ENCODE data around the gene TP53I11.

The TP53I11 gene

DNA sequence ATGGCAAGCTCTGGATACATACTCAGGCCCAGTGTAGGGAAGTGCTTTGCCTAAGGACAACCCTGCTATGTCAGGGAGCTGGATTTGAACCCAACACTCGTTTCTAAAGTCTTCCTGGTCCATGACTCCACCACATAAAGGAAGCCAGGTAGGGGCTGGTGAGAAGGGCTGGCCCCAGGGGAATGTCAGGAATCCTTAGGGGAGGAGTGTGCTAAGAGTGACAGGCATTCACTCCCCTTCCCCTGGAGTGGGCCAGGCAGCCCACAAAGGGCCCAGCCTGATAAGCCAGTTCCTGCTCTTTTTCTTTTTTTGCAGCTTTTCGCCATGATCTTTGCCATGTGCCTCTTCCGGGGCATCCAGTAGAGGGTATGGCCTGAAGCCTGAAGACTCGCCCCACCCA is 21.9 kb downstream of the TP53I11 start:
- no peak for TF ChIP-seq BACH2 (CRISPR knock-in tag; IDR thresholded peaks at IDR 0.05; ENCODE audit: borderline replicate concordance)
- TF ChIP-seq OSR1 (CRISPR knock-in tag; IDR thresholded peaks at IDR 0.05) = no peak
- no peak for TF ChIP-seq GLIS3 (CRISPR knock-in tag; IDR thresholded peaks at IDR 0.05)
- TF ChIP-seq, protein P1, sequence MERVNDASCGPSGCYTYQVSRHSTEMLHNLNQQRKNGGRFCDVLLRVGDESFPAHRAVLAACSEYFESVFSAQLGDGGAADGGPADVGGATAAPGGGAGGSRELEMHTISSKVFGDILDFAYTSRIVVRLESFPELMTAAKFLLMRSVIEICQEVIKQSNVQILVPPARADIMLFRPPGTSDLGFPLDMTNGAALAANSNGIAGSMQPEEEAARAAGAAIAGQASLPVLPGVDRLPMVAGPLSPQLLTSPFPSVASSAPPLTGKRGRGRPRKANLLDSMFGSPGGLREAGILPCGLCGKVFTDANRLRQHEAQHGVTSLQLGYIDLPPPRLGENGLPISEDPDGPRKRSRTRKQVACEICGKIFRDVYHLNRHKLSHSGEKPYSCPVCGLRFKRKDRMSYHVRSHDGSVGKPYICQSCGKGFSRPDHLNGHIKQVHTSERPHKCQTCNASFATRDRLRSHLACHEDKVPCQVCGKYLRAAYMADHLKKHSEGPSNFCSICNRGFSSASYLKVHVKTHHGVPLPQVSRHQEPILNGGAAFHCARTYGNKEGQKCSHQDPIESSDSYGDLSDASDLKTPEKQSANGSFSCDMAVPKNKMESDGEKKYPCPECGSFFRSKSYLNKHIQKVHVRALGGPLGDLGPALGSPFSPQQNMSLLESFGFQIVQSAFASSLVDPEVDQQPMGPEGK (CRISPR knock-in tag; IDR thresholded peaks at IDR 0.05; ENCODE audit: borderline replicate concordance) = no peak
- TF ChIP-seq RARB (CRISPR knock-in tag; IDR thresholded peaks at IDR 0.05) = no peak
- TF ChIP-seq ZNF565 (CRISPR knock-in tag; conservative IDR thresholded peaks at IDR 0.05; ENCODE audit: low read depth) = no peak
- TF ChIP-seq ESRRG (CRISPR knock-in tag; IDR thresholded peaks at IDR 0.05) = no peak
- TF ChIP-seq, protein P2, sequence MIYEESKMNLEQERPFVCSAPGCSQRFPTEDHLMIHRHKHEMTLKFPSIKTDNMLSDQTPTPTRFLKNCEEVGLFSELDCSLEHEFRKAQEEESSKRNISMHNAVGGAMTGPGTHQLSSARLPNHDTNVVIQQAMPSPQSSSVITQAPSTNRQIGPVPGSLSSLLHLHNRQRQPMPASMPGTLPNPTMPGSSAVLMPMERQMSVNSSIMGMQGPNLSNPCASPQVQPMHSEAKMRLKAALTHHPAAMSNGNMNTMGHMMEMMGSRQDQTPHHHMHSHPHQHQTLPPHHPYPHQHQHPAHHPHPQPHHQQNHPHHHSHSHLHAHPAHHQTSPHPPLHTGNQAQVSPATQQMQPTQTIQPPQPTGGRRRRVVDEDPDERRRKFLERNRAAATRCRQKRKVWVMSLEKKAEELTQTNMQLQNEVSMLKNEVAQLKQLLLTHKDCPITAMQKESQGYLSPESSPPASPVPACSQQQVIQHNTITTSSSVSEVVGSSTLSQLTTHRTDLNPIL (CRISPR knock-in tag; IDR thresholded peaks at IDR 0.05; ENCODE audit: low read depth) = no peak
- no peak for ATAC-seq

DNA sequence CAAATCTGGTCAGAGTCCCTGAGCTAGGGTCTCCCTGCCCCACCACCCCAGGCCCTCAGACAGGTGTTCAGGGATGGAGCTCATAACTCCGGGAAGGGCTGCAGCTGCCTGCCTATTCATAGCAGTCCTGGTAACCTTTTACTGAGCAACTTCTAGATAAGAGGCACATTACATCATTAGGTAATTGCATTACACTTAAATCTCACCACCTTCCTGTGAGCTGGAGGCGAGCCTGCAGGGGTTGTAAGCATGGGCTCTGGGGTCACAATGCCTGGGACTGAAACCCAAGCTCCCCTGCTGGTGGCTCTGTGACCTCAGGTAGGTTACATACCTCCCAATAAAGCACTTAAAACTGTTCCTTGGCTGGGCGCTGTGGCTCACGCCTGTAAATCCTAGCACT is 22.5 kb downstream of the TP53I11 start:
- TF ChIP-seq ARNTL (CRISPR knock-in tag; IDR thresholded peaks at IDR 0.05; ENCODE audit: borderline replicate concordance, low read depth) (no peak), ZC3H10 (CRISPR knock-in tag; IDR thresholded peaks at IDR 0.05) (no peak), ZFP30 (CRISPR knock-in tag; IDR thresholded peaks at IDR 0.05) (no peak), ISL1 (CRISPR knock-in tag; IDR thresholded peaks at IDR 0.05) (no peak), TCF4 (CRISPR knock-in tag; IDR thresholded peaks at IDR 0.05; ENCODE audit: borderline replicate concordance) (no peak), SNAI2 (CRISPR knock-in tag; IDR thresholded peaks at IDR 0.05) (no peak), PPARA (CRISPR knock-in tag; IDR thresholded peaks at IDR 0.05; ENCODE audit: borderline replicate concordance) (no peak), ZNF565 (CRISPR knock-in tag; conservative IDR thresholded peaks at IDR 0.05; ENCODE audit: low read depth) (no peak), OSR1 (CRISPR knock-in tag; IDR thresholded peaks at IDR 0.05) (no peak), CSDC2 (CRISPR knock-in tag; IDR thresholded peaks at IDR 0.05) (no peak), ESRRG (CRISPR knock-in tag; IDR thresholded peaks at IDR 0.05) (no peak), GLIS3 (CRISPR knock-in tag; IDR thresholded peaks at IDR 0.05) (no peak), RARB (CRISPR knock-in tag; IDR thresholded peaks at IDR 0.05) (no peak)
- TF ChIP-seq, protein P3, sequence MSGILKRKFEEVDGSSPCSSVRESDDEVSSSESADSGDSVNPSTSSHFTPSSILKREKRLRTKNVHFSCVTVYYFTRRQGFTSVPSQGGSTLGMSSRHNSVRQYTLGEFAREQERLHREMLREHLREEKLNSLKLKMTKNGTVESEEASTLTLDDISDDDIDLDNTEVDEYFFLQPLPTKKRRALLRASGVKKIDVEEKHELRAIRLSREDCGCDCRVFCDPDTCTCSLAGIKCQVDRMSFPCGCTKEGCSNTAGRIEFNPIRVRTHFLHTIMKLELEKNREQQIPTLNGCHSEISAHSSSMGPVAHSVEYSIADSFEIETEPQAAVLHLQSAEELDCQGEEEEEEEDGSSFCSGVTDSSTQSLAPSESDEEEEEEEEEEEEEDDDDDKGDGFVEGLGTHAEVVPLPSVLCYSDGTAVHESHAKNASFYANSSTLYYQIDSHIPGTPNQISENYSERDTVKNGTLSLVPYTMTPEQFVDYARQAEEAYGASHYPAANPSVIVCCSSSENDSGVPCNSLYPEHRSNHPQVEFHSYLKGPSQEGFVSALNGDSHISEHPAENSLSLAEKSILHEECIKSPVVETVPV (CRISPR knock-in tag; IDR thresholded peaks at IDR 0.05) = no peak
- TF ChIP-seq, protein P1 (CRISPR knock-in tag; IDR thresholded peaks at IDR 0.05; ENCODE audit: borderline replicate concordance) = no peak
- TF ChIP-seq, protein P2 (CRISPR knock-in tag; IDR thresholded peaks at IDR 0.05; ENCODE audit: low read depth) = no peak
- TF ChIP-seq, protein P4, sequence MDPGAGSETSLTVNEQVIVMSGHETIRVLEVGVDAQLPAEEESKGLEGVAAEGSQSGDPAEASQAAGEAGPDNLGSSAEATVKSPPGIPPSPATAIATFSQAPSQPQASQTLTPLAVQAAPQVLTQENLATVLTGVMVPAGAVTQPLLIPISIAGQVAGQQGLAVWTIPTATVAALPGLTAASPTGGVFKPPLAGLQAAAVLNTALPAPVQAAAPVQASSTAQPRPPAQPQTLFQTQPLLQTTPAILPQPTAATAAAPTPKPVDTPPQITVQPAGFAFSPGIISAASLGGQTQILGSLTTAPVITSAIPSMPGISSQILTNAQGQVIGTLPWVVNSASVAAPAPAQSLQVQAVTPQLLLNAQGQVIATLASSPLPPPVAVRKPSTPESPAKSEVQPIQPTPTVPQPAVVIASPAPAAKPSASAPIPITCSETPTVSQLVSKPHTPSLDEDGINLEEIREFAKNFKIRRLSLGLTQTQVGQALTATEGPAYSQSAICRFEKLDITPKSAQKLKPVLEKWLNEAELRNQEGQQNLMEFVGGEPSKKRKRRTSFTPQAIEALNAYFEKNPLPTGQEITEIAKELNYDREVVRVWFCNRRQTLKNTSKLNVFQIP (CRISPR knock-in tag; IDR thresholded peaks at IDR 0.05; ENCODE audit: borderline replicate concordance, low read depth) = no peak
- ATAC-seq = no peak

DNA sequence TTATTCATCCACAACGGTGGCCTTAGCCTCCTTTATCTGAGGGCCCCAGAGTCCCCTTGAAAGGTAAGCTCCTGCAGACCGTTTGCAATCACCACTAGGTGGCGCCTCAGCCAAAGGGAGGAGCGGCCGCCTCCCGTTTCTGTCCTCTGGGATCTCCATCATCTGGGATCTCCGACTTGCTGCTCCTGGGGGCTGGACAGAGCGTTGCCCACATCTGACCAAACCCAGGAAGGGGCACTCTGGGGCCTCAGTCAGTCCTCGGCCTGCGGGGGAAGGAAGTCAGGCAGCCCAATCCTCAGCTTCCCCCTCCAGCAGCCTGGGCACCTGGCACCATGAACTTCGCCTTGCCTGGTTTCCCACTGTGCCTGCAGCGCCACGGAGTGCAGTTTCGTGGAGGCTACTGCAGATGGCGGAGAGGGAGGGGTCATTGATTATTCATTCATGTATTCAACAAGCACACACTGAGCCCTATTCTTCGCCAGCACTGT is 23.5 kb downstream of the TP53I11 start:
- TF ChIP-seq, protein P3 (CRISPR knock-in tag; IDR thresholded peaks at IDR 0.05) = no peak
- peak; percentile 92 for ATAC-seq
